Endothelial cell of umbilical vein (primary cell): ENCODE measurements around the gene PADI6.

ENCODE experiments used
- EZH2 ChIP-seq: IDR thresholded peaks from 2 replicates; pipeline ENCODE4 v1.6.1; 2012; ENCODE audit warnings: borderline replicate concordance, low read depth, mild to moderate bottlenecking, moderate library complexity, low read length, inconsistent platforms; ENCODE audit not compliant: severe bottlenecking
- POLR2A ChIP-seq: IDR thresholded peaks from 2 replicates; pipeline ENCODE4 v1.6.1; 2012; ENCODE audit warnings: low read depth, mild to moderate bottlenecking, control low read depth, low read length
- POLR2AphosphoS5 ChIP-seq: IDR thresholded peaks from 2 replicates; pipeline ENCODE4 v1.6.1; 2012; ENCODE audit warnings: low read depth, mild to moderate bottlenecking, control low read depth, low read length, moderate library complexity; ENCODE audit not compliant: insufficient read depth
- TF ChIP-seq, protein P1 (sequence below), 2 donors: IDR thresholded peaks; 1 replicate in 1 of 2; 2 replicates in 1 of 2; pipeline ENCODE4 v1.5.1; 2011; ENCODE audit warnings: low read length in 2 of 2, mild to moderate bottlenecking in 2 of 2, moderate library complexity in 2 of 2, control low read depth in 1 of 2, inconsistent platforms in 1 of 2, low read depth in 1 of 2; ENCODE audit not compliant: insufficient read depth in 1 of 2; ENCODE audit errors: extremely low read depth in 1 of 2

DNA sequence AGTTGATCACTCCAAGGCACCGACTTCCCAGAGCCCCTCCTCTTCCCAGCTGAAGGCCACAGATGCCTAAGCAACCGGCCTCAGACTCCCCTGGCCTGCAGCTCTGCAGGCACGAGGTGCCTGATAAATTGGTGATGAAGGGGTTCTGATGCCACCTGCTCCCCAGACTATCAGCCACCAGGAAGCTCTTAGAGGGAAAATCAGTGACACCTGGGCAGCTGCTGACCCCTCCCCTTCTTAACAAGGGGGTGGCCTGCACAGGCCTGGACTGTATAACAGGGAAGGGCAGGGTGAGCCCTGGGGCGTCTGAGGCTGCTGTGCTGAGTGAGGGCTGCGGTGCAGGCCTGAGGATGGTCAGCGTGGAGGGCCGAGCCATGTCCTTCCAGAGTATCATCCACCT lies at the start of gene PADI6:
- TF ChIP-seq, protein P1, sequence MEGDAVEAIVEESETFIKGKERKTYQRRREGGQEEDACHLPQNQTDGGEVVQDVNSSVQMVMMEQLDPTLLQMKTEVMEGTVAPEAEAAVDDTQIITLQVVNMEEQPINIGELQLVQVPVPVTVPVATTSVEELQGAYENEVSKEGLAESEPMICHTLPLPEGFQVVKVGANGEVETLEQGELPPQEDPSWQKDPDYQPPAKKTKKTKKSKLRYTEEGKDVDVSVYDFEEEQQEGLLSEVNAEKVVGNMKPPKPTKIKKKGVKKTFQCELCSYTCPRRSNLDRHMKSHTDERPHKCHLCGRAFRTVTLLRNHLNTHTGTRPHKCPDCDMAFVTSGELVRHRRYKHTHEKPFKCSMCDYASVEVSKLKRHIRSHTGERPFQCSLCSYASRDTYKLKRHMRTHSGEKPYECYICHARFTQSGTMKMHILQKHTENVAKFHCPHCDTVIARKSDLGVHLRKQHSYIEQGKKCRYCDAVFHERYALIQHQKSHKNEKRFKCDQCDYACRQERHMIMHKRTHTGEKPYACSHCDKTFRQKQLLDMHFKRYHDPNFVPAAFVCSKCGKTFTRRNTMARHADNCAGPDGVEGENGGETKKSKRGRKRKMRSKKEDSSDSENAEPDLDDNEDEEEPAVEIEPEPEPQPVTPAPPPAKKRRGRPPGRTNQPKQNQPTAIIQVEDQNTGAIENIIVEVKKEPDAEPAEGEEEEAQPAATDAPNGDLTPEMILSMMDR (IDR thresholded peaks at IDR 0.05; ENCODE audit: extremely low read depth in 1 of 2, insufficient read depth in 1 of 2, low read depth in 1 of 2, low read length in 2 of 2), result no peak
- no peak for TF ChIP-seq EZH2
- TF ChIP-seq POLR2AphosphoS5, result no peak
- no peak for TF ChIP-seq POLR2A
